ENCODE results near the gene COL4A1. TPM values are rescaled to one million over a fixed set of nuclear protein-coding genes. Genes with fewer than 3 reads are reported as not detected.

Gene COL4A1
- total RNA-seq, 1 donor from 2014 or later, result 756 TPM

- Histone ChIP-seq H3K9me3 (no peaks in the 10 kb centered on the region), H3K4me1 (no peaks in the 10 kb centered on the region), H3K4me3 (no peak overlapping the region), H3K36me3 (peaks cover 84 to 98% of the 10 kb centered on the region in 2 donors), H3K27ac (peak overlapping the region in 1 of 2 donors; percentile 17), H3K27me3 (no peaks in the 10 kb centered on the region)
- TF ChIP-seq, protein P1, sequence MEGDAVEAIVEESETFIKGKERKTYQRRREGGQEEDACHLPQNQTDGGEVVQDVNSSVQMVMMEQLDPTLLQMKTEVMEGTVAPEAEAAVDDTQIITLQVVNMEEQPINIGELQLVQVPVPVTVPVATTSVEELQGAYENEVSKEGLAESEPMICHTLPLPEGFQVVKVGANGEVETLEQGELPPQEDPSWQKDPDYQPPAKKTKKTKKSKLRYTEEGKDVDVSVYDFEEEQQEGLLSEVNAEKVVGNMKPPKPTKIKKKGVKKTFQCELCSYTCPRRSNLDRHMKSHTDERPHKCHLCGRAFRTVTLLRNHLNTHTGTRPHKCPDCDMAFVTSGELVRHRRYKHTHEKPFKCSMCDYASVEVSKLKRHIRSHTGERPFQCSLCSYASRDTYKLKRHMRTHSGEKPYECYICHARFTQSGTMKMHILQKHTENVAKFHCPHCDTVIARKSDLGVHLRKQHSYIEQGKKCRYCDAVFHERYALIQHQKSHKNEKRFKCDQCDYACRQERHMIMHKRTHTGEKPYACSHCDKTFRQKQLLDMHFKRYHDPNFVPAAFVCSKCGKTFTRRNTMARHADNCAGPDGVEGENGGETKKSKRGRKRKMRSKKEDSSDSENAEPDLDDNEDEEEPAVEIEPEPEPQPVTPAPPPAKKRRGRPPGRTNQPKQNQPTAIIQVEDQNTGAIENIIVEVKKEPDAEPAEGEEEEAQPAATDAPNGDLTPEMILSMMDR (IDR thresholded peaks at IDR 0.05), result no peak
- intact Hi-C loops (cut with DNase I), result no loop called here
- peak in 1 of 2 donors; percentile 49 for DNase-seq (ENCODE audit: low spot score in 2 of 2)
Observed at GRCh38 chr13:110197026-110197425, 109.9 kb downstream of the COL4A1 start.

GRCh38 chr13:110195547-110196485 is 111.1 kb downstream of the COL4A1 start:
- H3K27me3 ChIP-seq, result no peaks in the 10 kb centered on the region
- no peaks in the 10 kb centered on the region for H3K4me1 ChIP-seq
- no peaks in the 10 kb centered on the region for H3K9me3 ChIP-seq
- H3K27ac ChIP-seq, result peak overlapping the region; percentile 4 to 10
- intact Hi-C loops (cut with DNase I), result no loop called here
- peak in 1 of 2 donors; percentile 62 for DNase-seq (ENCODE audit: low spot score in 2 of 2)
- no peak overlapping the region for H3K4me3 ChIP-seq
- TF ChIP-seq, protein P1 (IDR thresholded peaks at IDR 0.05), result no peak
- H3K36me3 ChIP-seq, result peaks cover 81 to 98% of the 10 kb centered on the region in 2 donors

- TF ChIP-seq, protein P1 (IDR thresholded peaks at IDR 0.05), result no peak
- Histone ChIP-seq H3K4me3 (no peak overlapping the region), H3K4me1 (no peaks in the 10 kb centered on the region), H3K27ac (no peak overlapping the region), H3K27me3 (no peaks in the 10 kb centered on the region), H3K9me3 (no peaks in the 10 kb centered on the region), H3K36me3 (peaks cover 80 to 96% of the 10 kb centered on the region in 2 donors)
- intact Hi-C loops (cut with DNase I), result no loop called here
- no peak for DNase-seq (ENCODE audit: low spot score in 2 of 2)
Observed at GRCh38 chr13:110194451-110194850, 112.5 kb downstream of the COL4A1 start.

GRCh38 chr13:110193491-110193890 is 113.5 kb downstream of the COL4A1 start:
- H3K9me3 ChIP-seq, result no peaks in the 10 kb centered on the region
- H3K36me3 ChIP-seq, result peaks cover 81 to 96% of the 10 kb centered on the region in 2 donors
- TF ChIP-seq, protein P1 (IDR thresholded peaks at IDR 0.05), result no peak
- no peaks in the 10 kb centered on the region for H3K27me3 ChIP-seq
- intact Hi-C loops (cut with DNase I), result no loop called here
- H3K4me1 ChIP-seq, result no peaks in the 10 kb centered on the region
- no peak overlapping the region for H3K27ac ChIP-seq
- DNase-seq (ENCODE audit: low spot score in 2 of 2), result peak in 1 of 2 donors; percentile 57
- no peak overlapping the region for H3K4me3 ChIP-seq

GRCh38 chr13:110192472-110192871 is 114.5 kb downstream of the COL4A1 start:
- no peaks in the 10 kb centered on the region for H3K9me3 ChIP-seq
- H3K4me3 ChIP-seq, result no peak overlapping the region
- peaks cover 0 to 6% of the 10 kb centered on the region in 2 donors for H3K4me1 ChIP-seq
- no peak overlapping the region for H3K27ac ChIP-seq
- DNase-seq (ENCODE audit: low spot score in 2 of 2), result peak in 1 of 2 donors; percentile 19
- H3K27me3 ChIP-seq, result no peaks in the 10 kb centered on the region
- peaks cover 78 to 92% of the 10 kb centered on the region in 2 donors for H3K36me3 ChIP-seq
- intact Hi-C loops (cut with DNase I), result no loop called here
- TF ChIP-seq, protein P1 (IDR thresholded peaks at IDR 0.05), result no peak

Data from ascending aorta (tissue), 2 donors.